HG02870 (cell line): ENCODE data around the gene NXPH3.

Experiments
- ATAC-seq: cut with Tn5 transposase; IDR thresholded peaks from one replicate; pipeline ENCODE4 v1.9.1; 2021; ENCODE audit warnings: mild to moderate bottlenecking, moderate library complexity; ENCODE audit not compliant: unreplicated experiment

The NXPH3 gene

GRCh38 chr17:49618028-49618611 lies 42.4 kb downstream of the NXPH3 start:
- no peak for ATAC-seq

DNA sequence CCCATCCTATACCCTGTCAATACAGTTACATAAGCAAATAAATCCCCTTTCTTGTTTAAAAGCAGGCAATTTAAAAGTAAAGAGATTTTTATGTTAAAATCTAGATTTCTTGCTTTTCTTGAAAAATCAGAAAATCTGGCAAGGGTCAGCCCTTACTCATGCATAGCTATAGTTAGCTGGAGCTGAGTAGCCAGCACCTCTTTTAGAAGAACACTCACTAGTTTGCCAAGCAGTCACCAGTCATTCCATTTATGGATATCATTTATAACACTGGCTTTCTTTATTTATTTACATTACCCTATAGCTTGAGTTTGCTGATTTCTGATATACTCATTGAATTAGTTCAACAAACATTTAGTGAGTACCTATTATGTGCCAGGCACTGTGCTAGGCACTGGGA lies 45.7 kb downstream of the NXPH3 start:
- no peak for ATAC-seq

DNA sequence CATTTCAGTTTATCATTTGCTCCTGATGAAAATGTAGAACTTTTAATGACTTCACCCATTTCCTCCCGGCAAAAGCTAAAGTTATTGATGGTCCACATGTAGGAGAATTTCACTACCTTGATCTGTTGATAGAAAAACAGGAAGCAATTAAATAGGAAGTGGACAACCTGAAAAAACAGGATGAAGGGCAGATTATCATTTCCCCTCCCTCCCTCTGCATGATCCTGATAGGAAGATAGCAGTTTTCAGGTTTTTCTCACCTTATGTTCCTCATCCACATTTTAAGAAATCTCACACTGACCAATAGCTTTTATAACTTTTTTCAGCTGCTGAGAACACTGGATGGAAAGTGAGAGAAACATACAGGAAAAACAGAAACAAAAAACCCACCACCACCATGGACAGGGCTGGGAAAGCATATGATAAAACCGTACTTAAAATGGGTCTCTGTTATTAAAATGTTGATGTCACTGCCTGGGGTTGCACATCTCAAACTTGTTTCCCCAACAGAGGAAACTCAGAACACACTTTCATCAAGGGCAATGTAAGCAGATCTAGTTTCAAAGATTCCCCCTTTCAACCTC lies 46.4 kb downstream of the NXPH3 start:
- ATAC-seq = no peak

DNA sequence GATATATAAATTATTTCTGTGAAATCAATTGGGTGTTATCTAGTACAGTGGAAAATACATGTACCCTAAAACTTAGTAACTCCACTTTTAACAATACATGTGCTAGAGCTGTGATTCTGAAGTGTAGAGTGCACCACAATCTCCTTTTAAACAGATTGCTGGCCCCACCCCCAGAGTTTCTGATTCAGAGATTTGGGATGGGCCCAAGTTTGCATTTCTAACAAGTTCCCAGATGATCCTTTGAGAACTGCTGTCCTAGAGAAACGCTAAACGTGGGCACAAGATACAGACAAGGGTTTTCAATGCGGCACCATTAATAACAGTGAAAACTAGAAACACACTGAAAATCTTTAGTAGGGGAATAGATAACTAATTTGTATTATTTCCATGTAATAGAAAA lies 49.2 kb downstream of the NXPH3 start:
- no peak for ATAC-seq

GRCh38 chr17:49629447-49629846 lies 53.8 kb downstream of the NXPH3 start:
- no peak for ATAC-seq

DNA sequence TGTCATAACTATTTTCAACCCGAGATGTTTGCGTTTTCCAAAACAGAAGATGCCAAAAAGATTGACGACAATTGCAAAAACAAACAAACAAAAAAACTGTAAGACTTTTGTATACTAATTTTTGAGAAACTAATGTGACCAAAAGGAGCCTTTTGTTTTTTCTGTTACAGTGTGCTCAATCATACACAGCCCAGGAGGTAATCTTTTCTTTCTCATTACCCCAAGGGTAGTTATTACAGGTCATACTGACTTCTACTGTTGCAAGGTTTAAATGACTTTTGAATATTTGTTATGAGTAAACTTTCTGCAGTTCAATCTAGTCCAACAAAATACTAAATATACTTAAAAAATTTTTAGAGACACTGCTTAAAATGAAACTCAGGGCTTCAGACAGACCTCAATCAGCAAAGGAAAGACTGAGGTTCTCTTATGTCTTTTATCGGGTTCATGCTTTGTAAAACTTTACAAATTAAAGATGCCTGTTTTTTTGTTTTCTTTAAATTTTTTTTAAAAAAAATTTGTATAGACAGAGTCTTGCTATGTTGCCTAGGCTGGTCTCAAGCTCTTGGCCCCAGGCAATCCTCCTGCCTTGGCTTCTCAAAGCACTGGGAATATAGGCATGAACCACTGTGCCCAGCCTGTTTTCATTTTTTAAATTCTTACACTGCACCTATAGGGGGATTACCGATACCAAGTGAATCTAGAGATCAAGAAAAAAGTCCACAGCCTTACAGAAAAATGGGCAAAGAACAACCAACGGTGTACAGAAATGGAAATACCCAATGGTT lies 54.6 kb downstream of the NXPH3 start:
- no peak for ATAC-seq

DNA sequence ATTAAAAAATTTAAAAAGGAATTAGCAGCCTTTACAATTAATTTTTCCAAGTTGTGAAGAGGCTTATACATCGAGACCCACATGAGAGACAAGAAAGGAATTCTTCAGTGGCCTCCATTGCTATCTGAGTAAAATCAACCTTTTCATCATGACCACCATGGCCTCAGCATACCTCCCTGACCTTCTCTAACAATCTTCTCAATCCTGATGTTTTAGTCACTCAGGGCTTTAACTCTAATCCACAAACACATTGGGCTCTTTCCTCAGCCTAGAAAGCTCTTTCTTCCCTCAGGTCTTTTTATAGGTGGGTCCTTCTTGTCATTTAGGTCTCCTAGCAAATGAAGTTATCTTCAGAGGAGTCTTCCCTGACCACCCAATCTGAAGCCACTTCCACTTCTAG lies 55.8 kb downstream of the NXPH3 start:
- ATAC-seq = no peak
